Astrocyte of the spinal cord (primary cell): ENCODE data around the gene HNRNPUL2.
A peak's percentile ranks its signal among the peaks of the same experiment; 100 is the strongest.
"Not testable (repeated sequence)": the region's sequence is repeated elsewhere in the genome, so short reads cannot be mapped to it uniquely, and the experiment has no call there.

Source experiments
- DNase-seq: peaks from one replicate; pipeline ENCODE4 v3.0.0; 2011; ENCODE audit warnings: low read depth, low spot score
- H3K4me3 ChIP-seq: 2 replicates; pipeline ENCODE4 v1.5.1; 2011; ENCODE audit warnings: low read depth, mild to moderate bottlenecking, low read length, moderate library complexity
- CTCF ChIP-seq: IDR thresholded peaks from 2 replicates; pipeline ENCODE4 v1.5.1; 2012; ENCODE audit warnings: low read depth, mild to moderate bottlenecking, low read length, inconsistent platforms
- in situ Hi-C: cut with HindIII; loops from 2 replicates; pipeline ENCODE4 v1.10.0; 2017; ENCODE audit warnings: low sequenced_read_pairs

HNRNPUL2 gene

GRCh38 chr11:62677156-62677555 lies 50.1 kb downstream of the HNRNPUL2 start:
- no peak for DNase-seq
- no peak overlapping the region for H3K4me3 ChIP-seq
- in situ Hi-C loops, result no loop called here
- no peak for TF ChIP-seq CTCF

- no peak for DNase-seq
Measured at GRCh38 chr11:62676698-62677097, 50.6 kb downstream of the HNRNPUL2 start.

GRCh38 chr11:62675415-62675814 lies 51.8 kb downstream of the HNRNPUL2 start:
- DNase-seq, in situ Hi-C loops, H3K4me3 ChIP-seq: not testable (repeated sequence)

More at GRCh38 chr11:62676698-62677097, 50.6 kb downstream of the HNRNPUL2 start:
- no peak overlapping the region for H3K4me3 ChIP-seq
- TF ChIP-seq CTCF, result no peak
- in situ Hi-C loops, result no loop called here

GRCh38 chr11:62673196-62673525 lies 54.1 kb downstream of the HNRNPUL2 start:
- in situ Hi-C loops, result no loop called here
- TF ChIP-seq CTCF, result no peak
- DNase-seq, result no peak
- H3K4me3 ChIP-seq, result no peak overlapping the region

- in situ Hi-C loops, result no loop called here
- TF ChIP-seq CTCF, result no peak
- peak within 1 kb of the TSS; percentile 82 for H3K4me3 ChIP-seq
- peak; percentile 92 for DNase-seq
Measured at GRCh38 chr11:62671608-62672389, 55.5 kb downstream of the HNRNPUL2 start, which contains the start of the genes LBHD1 and UQCC3. LBHD1 (minus strand) TSS chr11:62672267; CDS start chr11:62670031, 2,236 bp downstream. UQCC3 (plus strand) TSS chr11:62671673; CDS start chr11:62671746, 73 bp downstream.

GRCh38 chr11:62671236-62671607 lies 56.0 kb downstream of the HNRNPUL2 start:
- no peak for TF ChIP-seq CTCF
- H3K4me3 ChIP-seq, result peak overlapping the region; percentile 82
- in situ Hi-C loops, result no loop called here
- DNase-seq, result no peak

- TF ChIP-seq CTCF, result no peak
- in situ Hi-C loops, result no loop called here
- H3K4me3 ChIP-seq, result no peak overlapping the region
- DNase-seq, result no peak
Measured at GRCh38 chr11:62669420-62670161, 57.7 kb downstream of the HNRNPUL2 start.
